Head of caudate nucleus (tissue), 42 donors: ENCODE measurements around the gene PPP1R12B.
"Not testable (repeated sequence)": the region's sequence is repeated elsewhere in the genome, so short reads cannot be mapped to it uniquely, and the experiment has no call there.

Experiments
- DNase-seq, 42 donors: peaks; one replicate each; pipeline versions ENCODE4 v3.0.0 to v3.0.0-alpha.2; 2020 to 2021; ENCODE audit warnings: mixed read lengths in 7 of 42
- intact Hi-C: fragments of 100-400 bp; cut with DNase I; formaldehyde crosslinking; loops from one replicate; pipeline ENCODE4 v1.15.0; 2022

The PPP1R12B gene

DNA sequence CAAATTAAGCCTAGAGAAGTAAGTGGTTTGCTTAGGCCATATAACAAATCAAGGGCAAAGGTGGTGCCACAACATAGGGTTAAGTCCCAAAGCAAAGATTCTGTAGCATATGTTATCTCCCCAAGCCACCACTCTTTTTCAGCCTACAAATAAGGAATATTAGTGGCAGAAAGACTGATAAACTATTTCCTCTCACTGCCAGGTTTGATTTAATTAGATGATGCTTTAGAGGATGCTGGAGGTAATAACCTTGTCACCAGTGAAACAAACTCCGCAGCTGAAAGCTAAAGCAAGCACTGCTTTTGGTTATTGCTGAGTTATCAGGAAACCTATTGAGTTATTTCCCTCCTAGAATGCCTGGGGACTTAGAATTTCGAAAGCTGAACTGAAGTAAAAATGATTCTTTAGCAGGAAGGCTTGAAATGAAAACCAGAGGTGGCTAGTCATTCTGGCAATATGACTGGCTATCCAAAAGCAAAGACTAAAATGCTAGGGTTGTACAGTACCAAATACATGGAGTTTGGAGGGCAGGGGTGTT, 216.5 kb downstream of the PPP1R12B start:
- no peak for DNase-seq
- intact Hi-C loops, result no loop called here

DNA sequence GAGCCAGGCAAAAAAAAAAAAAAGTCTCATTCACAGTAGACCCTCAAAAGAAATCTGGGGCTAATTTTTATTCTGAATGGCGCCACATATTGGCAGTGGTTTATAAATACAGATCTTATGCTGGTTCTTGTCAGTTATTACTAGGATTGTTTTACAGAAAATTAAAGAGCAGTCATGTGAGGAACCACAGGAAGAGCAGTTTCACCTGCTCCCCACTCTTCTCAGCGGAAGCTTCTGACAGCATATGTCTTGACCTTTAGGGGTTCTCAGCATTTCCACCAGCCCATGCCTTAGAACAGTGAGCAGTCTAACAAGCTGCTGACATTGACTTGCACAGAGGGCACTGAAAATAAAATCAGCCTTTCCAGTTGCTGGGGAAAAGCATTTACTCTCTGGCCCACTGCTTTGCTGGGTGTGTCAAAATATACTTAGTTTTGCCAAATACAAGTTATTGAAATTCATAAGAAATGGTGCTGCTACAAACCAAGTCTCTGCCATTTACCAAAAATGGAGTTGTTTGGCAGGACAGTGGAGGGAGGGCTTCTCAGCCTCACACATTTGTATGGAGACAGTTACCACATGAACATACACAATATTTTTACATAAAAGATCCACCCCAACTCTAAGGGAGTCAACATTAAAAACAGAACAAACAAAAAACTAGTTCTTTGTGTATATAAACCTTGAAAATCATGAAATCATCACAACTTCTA, 217.5 kb downstream of the PPP1R12B start:
- intact Hi-C loops, result no loop called here
- no peak for DNase-seq

GRCh38 chr1:202567738-202568137, 219.2 kb downstream of the PPP1R12B start:
- no peak for DNase-seq
- intact Hi-C loops, result no loop called here

DNA sequence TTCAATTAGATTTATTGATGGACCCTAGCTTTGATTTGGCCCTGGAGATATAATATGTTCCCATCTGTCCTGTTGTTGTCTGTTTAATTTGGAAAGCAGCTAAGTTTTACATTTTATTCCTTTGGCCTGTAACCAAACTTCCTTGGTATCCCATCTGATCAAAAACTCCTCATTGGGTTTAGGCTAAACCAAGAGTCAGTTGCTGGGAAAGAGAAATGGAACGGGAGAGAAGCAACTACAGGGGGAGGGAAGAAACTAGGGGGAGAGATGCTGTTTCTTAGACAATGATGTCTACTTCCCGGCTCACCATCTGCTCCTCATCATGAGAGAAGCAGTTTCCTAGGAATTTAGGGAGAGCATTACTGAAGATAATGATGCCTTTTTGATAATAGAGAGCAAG, 219.9 kb downstream of the PPP1R12B start:
- intact Hi-C loops, result no loop called here

DNA sequence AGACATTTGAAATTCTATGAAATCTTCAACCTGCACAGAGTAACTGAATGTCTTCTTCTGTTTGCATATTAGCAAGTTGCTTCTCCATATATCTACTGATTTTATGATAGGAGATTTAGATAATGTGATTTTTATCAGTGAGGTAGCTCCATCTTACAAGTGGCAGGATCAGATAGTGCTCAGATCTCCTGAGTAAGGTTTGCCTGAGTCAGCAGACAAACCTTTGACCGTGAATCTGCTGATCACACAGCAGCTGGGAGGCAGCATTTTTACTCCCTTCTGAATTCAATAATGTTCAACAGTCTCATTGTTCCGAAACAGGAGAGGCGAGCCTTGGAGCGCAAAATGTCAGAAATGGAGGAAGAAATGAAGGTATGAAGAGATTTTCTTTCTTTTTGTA, 220.3 kb downstream of the PPP1R12B start:
- intact Hi-C loops, result no loop called here
- DNase-seq, result peak in 1 of 42 donors; percentile 45

More for the DNA sequence above, 219.9 kb downstream of the PPP1R12B start:
- no peak for DNase-seq

- intact Hi-C loops, result no loop called here
- no peak for DNase-seq
Observed at GRCh38 chr1:202569393-202570322, 221.2 kb downstream of the PPP1R12B start.

- intact Hi-C loops, result no loop called here
- peak in 22 of 42 donors; percentile 27 to 76 (median 54) for DNase-seq
Observed at GRCh38 chr1:202571719-202572339, 223.3 kb downstream of the PPP1R12B start.

GRCh38 chr1:202572867-202573266, 224.4 kb downstream of the PPP1R12B start:
- intact Hi-C loops, result no loop called here

DNA sequence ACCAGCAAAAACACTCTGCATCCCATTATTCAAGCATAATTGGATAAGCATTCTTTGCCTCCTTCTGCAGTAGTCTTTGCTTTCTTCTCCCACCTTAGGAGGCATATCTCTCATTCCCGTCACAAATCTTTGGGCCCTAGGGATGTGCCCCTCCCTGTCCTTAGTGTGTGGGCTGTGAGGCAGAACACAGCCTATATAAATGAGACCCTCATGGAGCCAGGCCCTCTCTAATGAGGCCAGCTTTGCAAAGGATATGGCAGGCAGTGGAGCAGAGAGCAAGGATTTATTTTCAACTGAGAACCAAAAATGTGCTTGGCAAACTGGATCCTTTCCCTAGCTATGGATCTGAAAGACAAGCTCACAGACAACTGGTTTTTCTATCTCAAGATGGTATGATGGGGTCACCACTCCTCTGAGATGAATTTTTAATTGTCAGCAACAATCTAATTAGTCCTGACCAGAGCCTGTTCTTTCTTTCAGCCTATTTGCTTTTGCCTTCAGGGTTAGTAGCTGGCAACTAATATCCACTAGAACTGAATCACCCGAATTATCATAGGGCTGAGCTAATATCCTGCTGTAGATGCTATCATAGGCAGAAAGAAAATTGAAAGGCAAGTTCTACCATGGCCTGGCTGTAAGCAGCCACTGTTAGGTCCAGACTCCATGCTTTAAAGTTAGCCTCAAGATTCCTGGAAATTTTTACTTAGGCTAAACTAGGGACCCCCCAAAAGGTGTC, 227.6 kb downstream of the PPP1R12B start:
- intact Hi-C loops, result no loop called here
- DNase-seq, result no peak

More at GRCh38 chr1:202572867-202573266, 224.4 kb downstream of the PPP1R12B start:
- no peak for DNase-seq

DNA sequence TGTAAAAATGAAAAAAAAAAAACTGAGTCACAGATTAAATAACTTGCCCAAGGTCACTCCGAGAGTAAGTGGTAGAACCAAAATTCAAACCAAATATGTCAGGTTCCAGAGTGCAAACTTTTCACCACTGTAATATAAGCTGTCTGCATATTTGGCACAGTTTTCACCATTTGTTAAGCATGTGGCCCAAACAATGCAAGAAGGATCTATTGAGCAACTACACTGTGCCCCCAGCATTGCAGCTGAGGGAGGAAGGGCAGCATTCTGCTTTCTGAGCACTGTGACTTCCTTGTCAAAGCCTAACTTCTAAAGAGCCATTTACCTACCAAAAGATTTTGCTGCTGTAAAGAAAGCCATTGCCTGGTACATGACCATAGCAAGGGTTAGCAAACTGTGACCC, 228.3 kb downstream of the PPP1R12B start:
- intact Hi-C loops, result no loop called here
- no peak for DNase-seq

- no peak for DNase-seq
- intact Hi-C loops, result no loop called here
Observed at GRCh38 chr1:202577381-202577780, 228.9 kb downstream of the PPP1R12B start.

GRCh38 chr1:202578001-202578504, 229.6 kb downstream of the PPP1R12B start:
- DNase-seq, result no peak
- intact Hi-C loops, result no loop called here

- DNase-seq, result no peak
- intact Hi-C loops, result no loop called here
Observed at GRCh38 chr1:202578565-202578964, 230.1 kb downstream of the PPP1R12B start.

GRCh38 chr1:202579806-202580205, 231.3 kb downstream of the PPP1R12B start:
- no peak for DNase-seq
- intact Hi-C loops, result no loop called here

- no peak for DNase-seq
- intact Hi-C loops, result no loop called here
Observed at GRCh38 chr1:202580619-202581018, 232.1 kb downstream of the PPP1R12B start.

DNA sequence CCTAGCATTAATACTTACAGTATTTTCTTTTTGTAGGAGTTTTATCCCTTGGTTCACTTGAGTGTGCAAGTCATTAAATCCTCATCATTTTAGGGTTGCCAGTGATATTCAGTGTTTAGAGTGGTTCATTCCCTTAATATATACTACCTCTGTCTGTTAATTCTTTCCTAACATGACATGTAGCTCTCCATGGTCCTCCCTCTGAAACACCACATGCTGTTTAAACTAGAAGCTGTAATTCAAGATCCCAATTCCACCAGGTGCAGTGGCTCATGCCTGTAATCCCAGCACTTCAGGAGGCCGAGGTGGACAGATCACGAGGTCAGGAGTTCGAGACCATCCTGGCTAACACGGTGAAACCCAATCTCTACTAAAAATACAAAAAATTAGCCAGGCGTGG, 233.9 kb downstream of the PPP1R12B start:
- DNase-seq, intact Hi-C loops: not testable (repeated sequence)

GRCh38 chr1:202584707-202585589, 236.4 kb downstream of the PPP1R12B start:
- intact Hi-C loops, result no loop called here
- DNase-seq, result no peak

DNA sequence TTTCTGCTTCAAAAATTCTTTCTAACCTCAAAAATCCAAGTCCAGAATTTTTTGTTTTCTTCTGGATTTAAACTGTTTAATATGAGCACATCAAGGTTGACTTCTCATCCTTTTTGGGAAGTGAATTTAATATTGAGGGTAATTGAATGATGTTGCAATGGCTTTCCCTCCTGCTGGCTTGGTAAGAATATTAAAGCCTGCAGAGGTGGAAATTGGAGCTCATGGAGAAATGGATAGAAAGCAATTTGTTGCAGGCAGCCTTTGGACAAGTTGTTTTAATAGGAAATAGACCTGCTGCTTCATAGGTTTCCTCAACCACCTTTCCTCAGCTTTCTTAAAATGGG, 237.1 kb downstream of the PPP1R12B start:
- no peak for DNase-seq
- intact Hi-C loops, result no loop called here
